Right ventricle myocardium superior (tissue), 1 donor: Measurements from ENCODE around the gene CACNA1D. TPM values are rescaled to one million over a fixed set of nuclear protein-coding genes. Genes with fewer than 3 reads are reported as not detected.
"Not testable (repeated sequence)": the region's sequence is repeated elsewhere in the genome, so short reads cannot be mapped to it uniquely, and the experiment has no call there.

Experiments used
- ATAC-seq: fragments of 200-7000 bp; cut with Tn5 transposase; one replicate; pipeline ENCODE4 v1.9.1; 2020; ENCODE audit warnings: mild to moderate bottlenecking; ENCODE audit not compliant: poor library complexity
- DNase-seq: peaks from one replicate; pipeline ENCODE4 v3.0.0-alpha.2; 2020
- intact Hi-C: fragments of 100-400 bp; cut with DNase I; formaldehyde crosslinking; loops from one replicate; pipeline ENCODE4 v1.11.2; 2022
- total RNA-seq: library from RNA; stranded (reverse); fragmentation: NEBNext Ultra II Directional; extraction: Animal tissue kit (Norgen Biotek cat#: 25700); gene quantifications from one replicate; pipeline ENCODE4 v1.2.1, GENCODE V29; 2021
- donor health status: DM: no; HTN: yes; CAD: no; lungs with severe emphysema.

CACNA1D gene
- total RNA-seq, 1 donor from 2014 or later = 0.78 TPM

GRCh38 chr3:53628536-53629401 lies 134.4 kb downstream of the CACNA1D start:
- no peak for DNase-seq
- intact Hi-C loops = no loop called here
- no peak for ATAC-seq

DNA sequence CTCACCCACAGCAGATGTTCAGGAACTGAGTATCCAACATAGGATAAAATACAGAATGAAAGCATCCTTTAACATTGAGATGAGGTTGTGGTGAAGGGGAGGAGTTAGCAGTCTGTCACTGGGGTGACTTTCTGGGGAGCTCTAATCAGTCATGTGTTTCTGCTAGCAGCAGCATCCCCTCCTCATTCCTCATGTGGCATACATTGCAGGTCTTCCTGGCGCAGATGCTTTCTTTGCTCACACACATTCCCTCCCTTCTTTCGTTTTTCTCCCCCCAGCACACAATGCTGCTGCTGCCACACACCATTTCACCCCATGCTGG lies 135.0 kb downstream of the CACNA1D start:
- DNase-seq (no peak), ATAC-seq (no peak)
- intact Hi-C loops = no loop called here

DNA sequence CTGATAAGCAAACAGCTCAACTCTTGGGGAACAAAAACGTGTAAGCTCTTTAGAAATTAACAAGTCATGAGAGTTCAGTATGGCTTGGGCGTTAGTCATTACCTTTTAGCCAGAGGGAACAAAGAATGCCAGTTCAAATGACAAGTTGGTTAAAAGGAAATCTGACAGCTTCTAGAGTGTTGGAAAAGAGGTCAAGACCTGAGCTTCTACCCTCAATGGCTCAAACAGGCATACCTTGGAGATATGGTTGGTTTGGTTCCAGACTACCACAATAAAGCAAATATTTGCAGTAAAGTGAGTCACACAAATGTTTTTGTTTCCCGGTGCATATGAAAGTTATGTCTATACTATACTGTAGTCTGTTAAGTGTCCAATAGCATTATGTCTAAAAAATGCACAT lies 136.1 kb downstream of the CACNA1D start:
- no peak for ATAC-seq
- no peak for DNase-seq
- intact Hi-C loops = no loop called here

DNA sequence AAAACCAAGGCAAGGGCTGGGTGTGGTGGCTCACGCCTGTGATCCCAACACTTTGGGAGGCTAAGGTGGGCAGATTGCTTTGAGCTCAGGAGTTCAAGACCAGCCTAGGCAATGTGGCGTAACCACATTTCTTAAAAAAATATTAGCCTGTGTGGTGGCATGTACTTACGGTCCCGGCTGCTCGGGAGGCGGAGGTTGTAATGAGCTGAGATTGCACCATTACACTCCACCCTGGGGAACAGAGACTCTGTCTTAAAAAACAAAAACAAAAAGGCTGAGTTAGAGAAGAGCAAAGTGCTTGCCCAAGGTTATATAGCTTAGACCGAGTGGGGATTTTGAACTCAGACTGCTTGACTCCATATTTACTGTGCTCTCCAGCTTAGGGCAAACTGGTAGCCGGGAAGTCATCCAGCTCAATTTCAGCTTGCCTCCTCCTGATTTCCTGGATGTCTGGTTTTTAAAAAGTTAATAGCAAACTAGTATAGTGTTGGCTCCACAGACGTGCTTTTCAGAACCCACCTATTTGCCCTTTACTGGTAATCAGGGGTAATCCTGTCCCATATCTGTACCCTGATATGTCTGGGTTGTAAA lies 138.9 kb downstream of the CACNA1D start:
- DNase-seq = no peak
- ATAC-seq = no peak
- intact Hi-C loops = no loop called here

DNA sequence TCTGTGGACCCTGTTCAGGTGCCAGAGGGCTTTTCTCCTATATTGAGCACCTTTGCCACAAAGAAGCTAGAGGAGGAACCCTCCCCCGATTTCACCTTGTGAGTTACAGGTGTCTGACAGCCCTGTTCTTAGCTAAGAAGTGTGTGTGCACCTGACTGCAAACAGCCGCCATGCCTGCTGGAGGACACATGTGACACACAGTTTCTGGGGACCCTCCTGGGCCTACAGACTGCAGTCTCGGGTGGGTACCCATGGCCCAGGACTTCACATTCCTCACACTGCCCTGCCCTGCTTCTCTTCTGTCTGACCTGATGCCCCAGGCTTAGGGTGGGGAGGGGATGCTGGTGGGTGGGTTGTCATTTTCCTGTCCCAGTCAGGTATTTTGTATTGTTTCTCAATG lies 140.6 kb downstream of the CACNA1D start:
- intact Hi-C loops = no loop called here
- DNase-seq = no peak
- ATAC-seq = no peak

DNA sequence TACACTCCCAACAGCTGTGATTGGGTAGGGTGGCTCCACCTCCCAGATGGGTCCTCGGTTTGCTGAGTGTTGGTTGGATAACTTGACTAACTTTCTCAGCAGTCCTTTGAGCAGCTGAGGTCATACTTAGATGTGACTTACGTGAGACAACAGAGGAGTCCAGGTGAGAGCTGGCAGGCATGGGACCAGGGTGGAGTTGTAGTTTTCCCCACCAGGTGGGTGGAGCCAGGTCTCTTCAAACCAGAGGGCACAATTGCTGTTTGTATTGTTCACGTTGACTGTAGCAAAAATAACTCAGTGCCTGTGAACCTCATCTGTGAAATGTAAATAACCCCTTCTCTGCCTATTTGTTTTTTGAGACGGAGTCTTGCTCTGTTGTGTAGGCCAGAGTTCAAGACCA lies 144.4 kb downstream of the CACNA1D start:
- ATAC-seq, intact Hi-C loops, DNase-seq: not testable (repeated sequence)

GRCh38 chr3:53641397-53641796 lies 147.0 kb downstream of the CACNA1D start:
- ATAC-seq (no peak), DNase-seq (no peak)
- intact Hi-C loops = no loop called here

DNA sequence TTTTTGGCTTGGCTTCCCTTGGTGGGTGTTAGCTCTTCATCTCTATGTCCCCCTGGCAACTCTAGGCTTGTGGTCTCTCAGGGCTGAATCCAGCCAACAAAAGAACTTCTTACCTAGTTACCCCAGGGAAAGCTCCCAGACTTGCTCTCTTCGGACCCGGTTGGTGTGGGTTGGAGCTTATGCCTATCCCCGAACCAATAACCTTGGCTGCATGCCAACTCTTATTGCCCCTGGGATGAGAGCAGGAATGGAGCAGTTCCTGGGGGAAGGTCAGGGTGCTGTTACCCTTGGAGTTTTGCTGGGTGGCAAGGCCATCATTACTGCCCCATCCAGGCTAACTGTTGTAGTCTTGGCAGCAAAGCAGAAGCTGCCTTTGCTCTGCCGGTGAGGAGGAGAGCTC lies 147.8 kb downstream of the CACNA1D start:
- no peak for DNase-seq
- intact Hi-C loops = no loop called here
- no peak for ATAC-seq

DNA sequence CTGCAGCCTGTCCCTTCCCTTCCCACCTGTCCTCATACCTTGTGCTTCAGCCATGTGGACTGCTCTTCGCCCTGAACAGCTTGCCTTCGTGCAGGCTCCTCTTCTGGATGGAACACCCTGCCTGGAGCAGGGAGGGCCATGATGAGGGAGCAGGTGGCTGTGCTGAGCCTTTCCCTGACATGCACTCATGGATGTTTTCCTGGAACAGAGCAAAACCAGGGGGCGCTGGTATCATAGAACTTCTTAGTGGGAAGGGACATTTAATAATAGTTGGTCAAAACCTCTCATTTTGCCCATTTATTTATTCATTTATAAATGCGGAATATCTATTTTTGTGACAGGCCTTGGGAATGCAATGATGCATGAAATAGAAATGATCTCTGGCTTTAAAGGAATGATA lies 149.3 kb downstream of the CACNA1D start:
- DNase-seq (no peak), ATAC-seq (no peak)
- intact Hi-C loops = no loop called here

- ATAC-seq (no peak), DNase-seq (no peak)
- intact Hi-C loops = no loop called here
Measured at GRCh38 chr3:53645754-53646153, 151.3 kb downstream of the CACNA1D start.

DNA sequence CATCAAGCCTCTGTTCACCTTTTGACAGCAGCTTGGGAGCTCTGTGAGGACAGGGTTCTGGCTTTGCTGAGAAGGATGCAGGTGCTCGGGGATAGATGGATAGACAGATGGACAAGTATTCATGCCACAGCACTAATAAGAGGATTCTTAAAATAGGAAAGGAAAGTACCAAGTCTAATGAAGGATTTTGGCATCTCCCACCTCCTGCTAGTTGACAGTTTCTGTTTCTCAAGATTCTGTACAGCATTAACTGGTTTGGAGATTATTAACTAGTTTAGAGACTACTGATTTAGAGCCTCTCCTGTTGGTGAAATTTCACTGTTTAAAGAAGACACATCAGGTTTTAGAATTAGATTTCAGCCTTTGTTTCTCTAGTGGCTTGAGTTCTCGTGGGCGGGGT lies 152.3 kb downstream of the CACNA1D start:
- intact Hi-C loops = no loop called here
- DNase-seq (no peak), ATAC-seq (no peak)

- ATAC-seq = no peak
- no peak for DNase-seq
- intact Hi-C loops = no loop called here
Measured at GRCh38 chr3:53649816-53650215, 155.4 kb downstream of the CACNA1D start.

DNA sequence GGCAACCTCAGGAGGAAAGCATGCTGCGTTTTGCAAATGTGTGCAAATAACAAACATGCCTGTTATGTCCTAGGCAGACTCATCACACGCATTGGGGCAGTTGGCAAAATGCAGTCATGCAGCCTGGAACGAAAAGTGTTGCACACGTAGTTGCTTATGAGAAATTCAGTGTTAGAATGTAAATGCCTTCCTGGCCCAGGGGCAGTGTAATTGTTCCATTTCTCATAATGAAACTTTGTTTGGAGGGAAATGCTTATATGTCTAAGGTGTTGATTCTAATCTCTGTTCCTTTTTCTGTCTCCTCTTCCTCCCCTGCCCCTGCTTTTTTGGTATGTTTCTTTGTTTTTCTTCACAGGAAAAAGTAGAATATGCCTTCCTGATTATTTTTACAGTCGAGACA lies 156.0 kb downstream of the CACNA1D start:
- ATAC-seq = no peak
- DNase-seq = no peak
- intact Hi-C loops = no loop called here

DNA sequence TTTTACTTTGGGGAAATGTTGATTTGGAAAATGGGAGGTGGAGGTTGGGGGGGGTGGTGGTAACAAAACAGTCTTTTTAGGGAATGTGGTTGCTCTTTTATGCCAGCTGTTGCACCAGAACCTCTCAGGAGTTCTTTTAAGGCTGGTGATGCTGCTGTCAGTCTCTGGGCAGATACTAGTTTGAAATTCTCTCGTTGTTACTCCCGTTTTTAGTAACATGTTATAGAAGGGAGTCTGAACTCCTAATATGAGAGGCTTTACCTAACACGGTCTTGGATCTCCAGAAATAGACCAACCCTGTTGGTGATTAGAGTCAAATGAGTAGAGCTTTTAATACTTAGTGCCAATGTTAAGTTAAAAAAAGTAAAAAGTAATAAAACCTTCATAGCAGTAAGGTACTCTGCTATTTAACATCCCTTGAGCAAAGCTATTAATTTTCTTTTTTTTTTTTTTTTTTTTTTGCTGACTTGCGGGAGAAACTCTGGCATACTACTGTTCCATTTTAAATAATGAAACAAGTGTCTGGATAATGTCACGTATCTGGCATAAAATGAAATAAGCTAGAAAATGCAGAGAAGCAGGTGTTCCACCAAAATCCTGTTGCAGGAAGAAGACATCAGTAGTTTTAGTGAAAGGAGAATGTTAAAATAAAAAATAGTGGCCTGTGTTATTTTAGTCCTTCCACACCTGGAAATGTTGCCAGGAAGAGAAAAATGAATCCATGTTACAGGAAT lies 156.7 kb downstream of the CACNA1D start:
- DNase-seq = no peak
- intact Hi-C loops = no loop called here

DNA sequence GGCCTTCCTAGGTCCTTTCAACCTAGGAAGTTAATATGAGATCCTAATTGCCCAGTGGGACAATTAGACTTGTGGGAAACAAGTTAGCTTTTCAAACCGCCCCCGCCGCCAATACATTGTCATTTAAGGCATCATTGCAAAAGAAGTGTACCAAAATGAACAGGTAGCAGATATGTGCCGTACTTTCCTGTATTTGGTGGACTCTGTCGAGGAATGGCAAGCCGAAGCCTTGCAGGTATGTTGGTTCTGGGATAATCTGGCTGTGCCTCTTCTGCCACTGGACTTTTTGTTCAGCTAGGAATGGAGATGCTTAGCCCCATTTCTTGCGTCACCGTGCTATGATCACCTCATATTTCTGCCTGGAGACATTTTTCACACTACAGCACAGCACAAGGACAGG lies 157.5 kb downstream of the CACNA1D start:
- DNase-seq = no peak
- no peak for ATAC-seq
- intact Hi-C loops = no loop called here

More for the DNA sequence above, 156.7 kb downstream of the CACNA1D start:
- ATAC-seq = no peak

DNA sequence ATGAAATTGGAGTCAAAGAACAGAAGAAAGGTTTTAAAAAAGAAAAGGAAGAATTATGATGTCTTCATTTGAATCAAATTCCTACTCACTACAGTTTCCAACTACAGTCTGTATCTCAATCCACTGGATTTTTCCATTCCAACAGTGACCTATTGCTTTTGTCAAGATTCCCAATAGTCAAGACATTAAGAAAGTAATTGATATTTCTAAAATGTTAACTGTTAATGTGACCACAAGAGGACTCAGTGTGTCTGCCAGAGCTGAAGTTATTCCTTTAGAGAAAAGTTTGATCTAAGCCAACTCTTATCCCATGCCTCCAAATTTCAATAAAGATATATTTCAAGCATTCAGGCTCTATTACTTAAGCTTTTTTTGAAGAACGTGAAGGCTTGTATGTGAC lies 163.2 kb downstream of the CACNA1D start:
- ATAC-seq (no peak), DNase-seq (no peak)
- intact Hi-C loops = no loop called here

GRCh38 chr3:53658613-53659193 lies 164.3 kb downstream of the CACNA1D start:
- intact Hi-C loops = no loop called here
- ATAC-seq = no peak

GRCh38 chr3:53659996-53660395 lies 165.6 kb downstream of the CACNA1D start:
- intact Hi-C loops = no loop called here
- DNase-seq (no peak), ATAC-seq (no peak)

More at GRCh38 chr3:53658613-53659193, 164.3 kb downstream of the CACNA1D start:
- no peak for DNase-seq

- ATAC-seq (no peak), DNase-seq (no peak)
- intact Hi-C loops = no loop called here
Measured at GRCh38 chr3:53661480-53661879, 167.1 kb downstream of the CACNA1D start.
